Right lung (tissue), 5 donors: ENCODE measurements around the gene F12. TPM values are rescaled to one million over a fixed set of nuclear protein-coding genes. Genes with fewer than 3 reads are reported as not detected.
"Not testable (repeated sequence)": the region's sequence is repeated elsewhere in the genome, so short reads cannot be mapped to it uniquely, and the experiment has no call there.

Source experiments
- DNase-seq, 2 donors: peaks; one replicate each; pipeline ENCODE4 v3.0.0-alpha.2; 2013
- polyA plus RNA-seq, 5 donors: library from polyadenylated mRNA; unstranded; fragments of 120-200 nt; gene quantifications; one replicate each; pipeline versions ENCODE4 v1.2.1 to v1.2.3, GENCODE V29; 2013; ENCODE audit warnings: inconsistent platforms in 1 of 5, low replicate concordance in 1 of 5; ENCODE audit not compliant: insufficient read length in 5 of 5, insufficient read depth in 1 of 5

Gene F12
- polyA plus RNA-seq, 5 donors = 0.09 to 0.40 (median 0.17) TPM; not detected in 1

DNA sequence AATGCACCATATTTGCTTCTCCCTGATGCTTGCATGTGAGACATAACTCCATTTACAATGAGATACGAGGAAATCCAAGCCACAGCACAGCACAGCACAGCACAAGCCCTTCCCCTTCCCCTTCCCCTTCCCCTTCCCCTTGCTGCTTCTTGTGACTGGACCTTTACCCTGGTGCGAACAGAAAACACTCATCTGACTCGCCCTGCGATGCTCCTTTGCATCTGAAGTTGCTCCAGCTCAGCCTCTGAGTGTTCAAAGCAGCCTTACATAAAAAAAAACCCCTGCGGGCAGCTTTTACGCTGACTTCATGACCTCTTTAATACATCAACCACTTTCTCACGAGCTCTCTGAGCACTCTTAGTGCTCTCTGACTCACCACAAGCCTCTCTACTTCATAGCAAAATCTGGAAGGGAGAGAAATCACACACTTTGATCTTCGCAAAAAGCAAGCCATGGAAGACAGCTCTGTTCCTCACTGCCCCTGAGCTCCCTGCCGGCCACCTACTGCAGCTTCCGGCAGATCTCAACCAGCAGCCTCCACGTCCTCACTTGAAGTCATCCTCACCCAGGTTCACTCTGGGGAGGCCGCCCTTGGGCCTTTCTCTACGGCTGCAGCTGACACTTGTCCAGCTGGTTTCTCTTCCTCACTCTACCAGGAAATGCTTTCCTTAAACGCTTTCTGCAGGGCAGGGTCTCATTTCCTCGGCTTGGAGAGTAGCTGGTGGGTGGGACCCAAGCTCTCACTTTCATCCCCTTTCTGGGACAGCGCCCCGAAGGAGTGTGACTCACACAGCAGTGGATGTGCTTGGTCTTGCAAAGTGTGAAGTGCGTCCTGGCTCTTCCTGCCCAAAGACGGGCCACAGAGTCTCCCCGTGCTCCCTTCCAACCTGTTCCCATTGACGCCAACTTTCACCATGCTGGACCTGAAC, 19.9 kb downstream of the F12 start:
- DNase-seq = no peak

DNA sequence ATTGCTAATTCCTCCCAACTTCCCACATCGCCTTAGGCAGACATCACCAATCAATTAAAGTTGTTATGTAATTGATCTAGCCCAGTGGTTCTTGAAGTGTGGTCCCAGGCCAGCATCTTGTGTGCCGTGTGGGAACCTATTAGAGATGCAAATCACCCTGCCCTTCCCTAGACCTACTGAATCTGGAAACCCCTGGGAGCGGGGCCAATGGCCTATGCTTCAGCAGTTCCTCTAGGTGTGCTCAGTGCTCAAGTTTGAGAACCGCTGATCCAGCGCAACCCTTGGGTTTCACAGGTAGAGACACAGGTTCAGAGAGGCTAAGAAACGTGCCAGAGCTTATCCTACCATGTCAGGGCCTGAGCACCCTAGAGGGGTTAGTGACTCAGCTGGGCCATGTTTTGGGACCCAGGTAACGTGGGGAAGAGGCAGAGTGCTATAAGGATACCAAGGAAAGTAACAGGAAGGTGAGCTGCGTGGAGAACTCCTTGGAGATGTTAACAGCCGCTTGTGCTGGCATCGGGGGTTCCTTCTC, 20.8 kb downstream of the F12 start:
- DNase-seq = no peak

- no peak for DNase-seq
Measured at GRCh38 chr5:177387405-177387804, 22.0 kb downstream of the F12 start.

DNA sequence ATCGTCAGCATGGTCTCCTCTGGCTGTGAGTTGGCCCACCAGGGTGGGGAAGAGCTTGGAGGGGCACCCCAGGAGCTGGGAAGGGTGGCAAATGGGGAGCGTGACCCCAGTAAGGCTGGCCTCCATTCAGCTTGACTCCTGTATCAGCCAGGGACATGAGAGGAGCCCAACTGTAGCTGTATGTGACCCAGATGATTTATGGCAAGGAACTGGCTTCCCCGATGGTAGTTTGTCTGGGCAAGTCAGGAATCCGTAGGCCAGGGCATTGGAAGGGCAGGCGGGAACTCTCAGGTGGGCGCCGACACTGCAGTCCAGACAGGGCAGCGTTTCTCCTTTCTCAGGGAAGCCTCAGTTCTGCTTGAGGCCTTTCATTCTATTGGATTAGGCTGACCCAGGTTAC, 22.8 kb downstream of the F12 start:
- DNase-seq = no peak

DNA sequence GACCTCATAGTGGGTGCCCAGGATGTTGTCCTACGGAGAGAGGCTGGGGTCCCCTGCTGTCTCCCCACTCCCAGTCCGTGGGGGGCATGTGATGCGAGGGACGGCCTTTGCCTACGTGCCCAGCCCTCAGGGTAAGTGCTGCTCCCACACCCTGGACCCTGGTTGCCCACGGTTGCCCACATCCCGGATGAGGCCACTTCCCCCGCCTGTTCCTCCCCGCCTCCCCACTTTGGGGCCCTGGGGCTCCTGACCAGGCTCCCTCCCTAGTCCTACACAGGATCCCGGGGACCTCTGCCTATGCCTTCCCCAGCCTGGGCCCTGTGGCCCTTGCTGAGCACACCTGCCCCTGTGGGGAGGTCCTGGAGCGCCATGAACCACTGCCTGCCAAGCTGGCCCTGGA, 23.6 kb downstream of the F12 start:
- no peak for DNase-seq

- no peak for DNase-seq
Measured at GRCh38 chr5:177384134-177384533, 25.2 kb downstream of the F12 start, which contains the start of gene SLC34A1. SLC34A1 (plus strand) TSS chr5:177384434; CDS start chr5:177385742, 1,308 bp downstream.

DNA sequence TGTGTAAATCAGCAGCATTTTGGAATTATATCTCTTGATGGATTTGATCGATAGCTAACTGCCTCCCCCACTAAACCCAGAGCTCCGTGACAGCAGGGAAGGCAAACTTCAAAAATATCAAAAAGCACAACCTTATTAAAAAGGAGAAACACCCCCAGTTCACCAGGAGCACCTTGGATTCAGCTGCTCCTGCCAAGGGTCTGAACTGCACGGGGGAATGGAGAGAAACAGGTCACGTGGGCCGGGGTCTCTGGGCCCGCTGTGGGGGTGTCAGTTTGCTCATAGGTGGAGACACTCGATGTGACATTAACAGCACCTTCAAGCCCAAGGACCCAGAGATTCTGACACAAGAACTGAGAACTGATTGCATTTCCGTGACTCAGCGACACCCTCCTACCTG, 26.2 kb downstream of the F12 start:
- DNase-seq = no peak

DNA sequence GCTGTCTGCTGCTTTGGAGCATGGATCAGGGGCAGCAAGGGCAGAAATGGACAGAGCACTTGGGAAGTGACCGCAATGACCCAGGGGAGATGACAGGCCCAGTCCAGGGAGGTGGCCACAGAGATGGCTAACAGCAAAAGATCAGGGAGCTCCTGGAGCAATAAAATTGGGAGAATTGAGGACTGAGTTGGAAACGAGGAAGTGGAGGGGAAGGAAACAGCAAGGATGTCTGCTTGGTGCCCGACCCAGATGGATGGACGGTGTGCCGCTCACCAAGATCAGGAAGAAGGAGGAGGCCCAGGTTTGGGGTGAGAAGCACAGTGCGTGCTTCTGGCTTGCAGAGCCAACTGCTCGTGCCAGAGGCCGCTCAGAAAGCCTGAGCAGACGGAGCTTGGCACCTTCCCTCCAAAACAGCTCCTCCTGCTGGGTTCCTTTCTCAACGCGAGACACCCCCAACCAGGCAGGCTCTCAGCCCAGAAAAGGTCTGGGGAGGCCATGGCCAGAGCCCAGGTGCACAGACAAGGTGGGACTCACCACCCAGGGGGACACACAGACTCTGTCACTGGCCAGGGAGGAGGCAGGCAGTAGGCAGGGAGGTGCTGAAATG, 26.8 kb downstream of the F12 start:
- DNase-seq = no peak

- no peak for DNase-seq
Measured at GRCh38 chr5:177380805-177381126, 28.6 kb downstream of the F12 start.

GRCh38 chr5:177378884-177379883, 30.2 kb downstream of the F12 start:
- DNase-seq = no peak

DNA sequence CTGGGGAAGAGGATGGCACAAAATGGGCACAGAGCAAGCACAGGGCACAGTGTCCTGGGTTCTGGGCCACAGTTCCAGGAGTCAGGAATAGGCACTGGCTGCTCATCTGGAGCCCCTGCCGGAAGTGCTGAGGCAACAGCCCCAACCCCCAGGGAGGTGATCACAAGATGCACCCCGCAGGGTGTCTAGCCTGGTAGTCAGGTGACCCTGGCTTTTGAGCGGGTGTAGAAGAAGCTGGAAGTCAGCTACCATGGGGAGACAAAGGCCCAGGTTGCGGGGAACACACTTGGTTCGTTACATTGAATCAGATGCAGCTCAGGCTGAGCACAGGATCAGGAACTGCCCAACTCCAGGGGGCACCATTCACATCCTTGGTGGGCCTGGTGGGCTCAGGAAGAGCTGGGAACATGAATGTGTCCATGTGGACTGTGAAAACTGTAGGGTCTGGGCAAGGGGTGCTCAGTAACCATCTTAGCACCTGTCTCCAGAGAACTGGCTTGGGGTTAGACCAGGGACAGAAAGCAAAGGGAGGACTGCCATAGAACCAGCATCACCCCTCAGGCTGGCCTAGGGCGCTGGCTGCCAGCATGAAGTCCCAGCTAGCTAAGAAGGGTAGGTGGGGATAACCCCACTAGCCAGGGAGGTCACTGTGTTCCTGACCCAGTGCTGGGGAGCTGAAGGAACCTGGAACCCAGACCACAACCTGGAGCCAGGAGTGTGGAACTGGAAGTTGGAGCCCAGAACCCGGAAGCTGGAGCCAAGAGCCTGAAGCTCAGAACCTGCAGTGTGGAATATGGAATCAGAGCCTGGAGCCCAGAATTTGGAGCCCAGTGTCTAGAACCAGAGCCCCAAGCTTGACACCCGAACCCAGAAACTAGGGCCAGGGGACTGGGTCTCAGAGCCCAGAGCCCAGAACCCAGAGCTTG, 31.2 kb downstream of the F12 start:
- no peak for DNase-seq

DNA sequence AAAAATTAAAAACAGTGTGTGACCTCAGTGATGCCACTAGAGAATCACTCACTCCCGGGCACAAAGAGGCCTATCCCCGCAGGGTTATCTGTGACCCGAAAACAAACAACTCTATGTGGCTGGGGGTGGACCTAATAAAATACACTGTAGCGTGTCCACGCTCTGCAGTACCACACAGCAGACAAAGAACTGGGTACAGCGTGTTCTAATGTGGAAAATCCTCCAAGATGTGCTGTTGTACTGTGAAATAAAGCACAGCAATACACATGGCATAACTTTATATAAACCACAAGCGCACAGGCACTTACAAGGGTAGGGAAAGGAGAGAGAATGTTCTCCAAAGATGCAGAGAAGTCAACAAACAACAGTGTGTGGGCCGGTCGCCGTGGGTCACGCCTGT, 33.3 kb downstream of the F12 start:
- no peak for DNase-seq

- not testable (repeated sequence) for DNase-seq
Measured at GRCh38 chr5:177375516-177375915, 33.8 kb downstream of the F12 start.

- DNase-seq = no peak
Measured at GRCh38 chr5:177374211-177374610, 35.2 kb downstream of the F12 start.

DNA sequence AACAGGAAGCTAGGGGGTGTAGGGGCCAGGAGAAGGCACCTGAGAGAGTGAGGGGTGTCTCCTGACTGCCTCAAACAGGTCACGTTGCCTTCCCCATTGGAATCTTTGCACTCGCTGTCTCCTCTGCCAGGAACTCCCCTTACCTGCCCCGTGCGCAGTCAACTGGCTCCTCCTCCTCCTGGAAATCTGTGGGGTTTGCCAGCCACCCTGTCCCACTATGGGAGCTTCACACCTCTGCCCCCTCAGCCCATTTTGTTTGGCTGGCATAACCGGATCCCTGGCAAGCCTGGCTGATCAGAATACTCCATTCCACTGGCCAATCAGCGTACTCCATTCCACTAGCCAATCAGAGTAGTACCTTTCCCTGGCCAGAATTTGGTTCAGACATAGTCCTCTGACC, 35.6 kb downstream of the F12 start:
- DNase-seq = no peak

DNA sequence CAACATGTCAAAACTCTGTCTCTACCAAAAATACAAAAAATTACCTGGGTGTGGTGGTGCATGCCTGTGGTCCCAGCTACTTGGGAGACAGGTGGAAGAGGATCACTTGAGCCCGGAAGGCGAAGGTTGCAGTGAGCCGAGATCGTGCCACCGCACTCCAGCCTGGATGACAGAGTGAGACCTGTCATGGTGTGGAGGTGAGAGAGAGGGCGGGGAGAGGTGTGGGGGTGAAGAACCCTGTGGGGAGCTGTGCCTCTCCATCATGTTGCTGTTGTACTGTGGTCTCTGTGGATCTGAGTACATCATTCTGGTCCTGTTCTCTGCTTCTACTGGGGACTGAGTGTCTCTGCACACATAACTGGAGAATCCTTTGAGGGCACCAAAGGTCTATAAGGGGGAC, 36.5 kb downstream of the F12 start:
- no peak for DNase-seq

DNA sequence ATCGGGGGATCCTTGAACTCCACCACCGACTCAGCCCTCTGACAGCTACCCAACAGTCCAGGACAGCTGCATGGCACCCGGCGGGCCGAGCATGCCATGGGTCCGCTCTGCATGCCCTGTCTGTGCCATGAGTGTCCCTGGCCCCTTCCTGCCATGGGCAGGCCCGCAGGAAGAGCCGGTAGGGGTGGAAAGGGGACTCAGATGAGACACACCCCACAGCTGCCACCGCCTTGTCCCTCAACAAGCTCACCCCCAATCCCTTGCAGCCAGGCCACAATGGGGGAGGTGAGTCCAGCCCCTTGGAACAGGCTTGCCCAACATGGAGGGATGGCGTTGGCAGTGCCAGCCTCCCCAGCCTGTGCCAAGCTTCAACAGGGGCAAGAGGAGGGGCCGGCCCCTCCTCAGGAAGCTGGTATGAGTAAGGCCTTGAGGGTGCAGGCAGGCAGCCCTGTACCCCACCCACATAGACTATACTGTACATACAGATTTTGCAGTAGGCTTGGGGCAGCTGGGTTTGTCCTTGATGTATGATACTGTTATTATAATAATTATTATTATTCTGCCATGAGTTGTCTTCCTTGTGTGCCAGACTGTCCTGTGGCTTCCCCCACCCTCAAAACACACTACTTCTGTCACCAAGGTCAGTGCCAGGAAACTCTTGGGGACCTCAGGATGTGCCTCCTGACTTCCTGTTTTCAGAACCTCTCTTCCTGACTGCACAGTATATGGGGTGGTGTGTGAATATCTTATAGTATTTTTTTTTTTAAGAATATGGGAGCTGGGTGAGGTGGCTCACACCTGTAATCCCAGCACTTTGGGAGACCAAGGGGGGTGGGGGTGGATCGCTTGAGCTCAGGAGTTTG, 37.1 kb downstream of the F12 start:
- no peak for DNase-seq

GRCh38 chr5:177371120-177372033, 38.0 kb downstream of the F12 start:
- DNase-seq = no peak
